ENCODE results near the gene SCUBE3.

Gene SCUBE3

DNA sequence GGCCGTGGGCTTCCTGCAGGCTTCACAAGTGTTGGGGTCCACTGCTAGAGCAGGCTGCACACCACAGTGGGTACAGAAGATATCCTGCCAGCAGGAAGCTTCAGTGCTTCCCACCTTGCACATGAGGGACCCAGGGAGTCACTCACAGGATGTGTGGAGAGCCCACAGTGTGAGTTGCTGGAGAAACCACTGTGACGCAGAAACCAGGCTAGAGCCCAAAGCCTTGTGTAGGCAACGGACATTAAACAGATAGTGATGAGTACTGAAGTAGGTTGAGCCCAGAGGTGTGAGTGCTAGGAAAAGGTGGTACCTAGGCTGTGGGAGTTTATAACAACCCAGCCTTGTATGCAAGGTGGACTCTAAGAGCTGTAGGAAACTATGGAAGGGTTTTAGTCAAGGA, 65.0 kb downstream of the SCUBE3 start:
- DNase-seq: no peak

DNA sequence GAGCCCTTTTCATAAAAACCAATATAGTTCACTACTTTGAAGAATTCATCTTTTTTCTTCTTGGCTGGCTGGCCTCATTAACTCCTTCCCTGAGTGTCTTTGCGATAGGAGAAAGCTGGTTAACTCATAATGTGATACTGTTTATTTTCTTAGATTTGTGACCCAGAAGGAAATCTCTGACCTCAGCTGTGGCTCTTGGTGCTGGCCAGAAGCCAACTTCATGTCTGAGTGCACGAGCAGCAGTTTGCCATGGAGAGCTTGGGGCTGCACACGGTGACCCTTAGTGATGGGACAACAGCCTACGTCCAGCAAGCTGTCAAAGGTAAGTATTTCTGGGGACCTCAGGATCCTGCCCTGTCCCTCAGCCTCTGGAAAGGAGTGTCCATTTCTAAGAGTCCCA, 67.1 kb downstream of the SCUBE3 start:
- no peak for DNase-seq

DNA sequence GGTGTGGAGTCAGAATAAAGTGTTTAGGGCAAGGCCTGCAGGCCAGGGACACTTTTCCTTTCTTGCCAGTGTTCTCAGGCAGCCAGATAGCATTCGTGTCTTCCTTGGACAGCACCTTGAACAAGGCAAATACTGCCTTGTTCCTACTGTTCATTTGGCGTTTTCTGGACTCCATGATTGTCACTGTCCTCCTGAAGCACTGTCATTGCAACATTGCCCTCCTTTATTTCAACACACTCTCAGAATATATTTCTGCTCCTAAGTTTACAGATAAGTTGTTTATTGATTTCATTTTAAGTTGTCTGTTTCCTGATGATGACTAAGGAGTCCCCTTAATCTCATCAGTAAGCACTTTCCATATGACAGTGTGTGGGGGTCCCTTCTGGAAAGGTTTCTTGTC, 68.7 kb downstream of the SCUBE3 start:
- DNase-seq: no peak

DNA sequence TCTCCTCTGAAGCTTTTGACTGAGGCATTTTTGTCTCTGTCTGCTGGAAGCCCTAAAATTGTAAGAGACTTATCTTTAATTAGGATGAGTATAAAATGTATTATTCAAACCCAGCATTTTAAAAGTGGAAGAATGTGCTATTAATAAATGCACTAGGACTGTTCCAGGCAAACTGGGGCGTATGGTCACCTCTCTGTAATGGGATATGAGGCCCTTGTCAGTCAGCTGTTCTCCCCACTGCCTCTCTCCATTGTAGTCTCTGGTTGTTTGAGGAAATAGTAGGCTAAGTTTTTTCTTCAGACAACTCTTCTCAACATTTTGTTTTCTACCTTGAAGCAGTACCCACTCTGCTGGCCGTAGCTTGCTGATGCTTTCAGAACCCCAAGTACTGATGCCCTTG, 69.6 kb downstream of the SCUBE3 start:
- no peak for DNase-seq

DNA sequence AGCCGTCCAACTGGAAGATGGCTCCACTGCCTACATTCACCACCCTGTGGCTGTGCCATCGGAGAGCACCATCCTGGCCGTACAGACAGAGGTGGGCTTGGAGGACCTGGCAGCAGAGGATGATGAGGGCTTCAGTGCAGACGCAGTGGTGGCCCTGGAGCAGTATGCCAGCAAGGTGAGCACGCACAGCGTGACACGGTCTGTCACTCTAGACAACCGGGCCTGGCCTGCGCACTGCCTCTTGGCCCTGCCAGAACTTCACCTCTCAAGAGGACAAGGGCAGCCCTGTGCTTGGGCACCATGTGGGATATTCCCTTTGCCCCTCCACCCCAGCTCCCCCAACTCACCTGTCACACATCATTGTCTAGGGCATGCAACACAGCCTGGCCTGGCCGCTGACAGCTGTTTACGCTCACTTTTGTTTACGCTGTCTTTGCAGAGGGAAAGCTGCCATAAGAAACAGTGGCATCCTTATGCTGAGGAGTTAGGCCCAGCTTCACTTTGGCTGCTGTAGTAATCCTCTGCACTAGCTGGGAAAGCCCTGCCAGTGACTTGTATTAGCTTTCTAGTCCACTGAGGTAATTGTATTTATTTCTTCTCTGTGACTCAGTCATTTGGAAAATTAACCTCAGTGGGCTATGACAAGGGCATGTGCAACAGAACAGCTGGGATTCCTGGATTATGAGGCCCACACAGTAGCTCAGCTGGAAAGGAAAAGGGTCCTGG, 74.1 kb downstream of the SCUBE3 start:
- DNase-seq: no peak

DNA sequence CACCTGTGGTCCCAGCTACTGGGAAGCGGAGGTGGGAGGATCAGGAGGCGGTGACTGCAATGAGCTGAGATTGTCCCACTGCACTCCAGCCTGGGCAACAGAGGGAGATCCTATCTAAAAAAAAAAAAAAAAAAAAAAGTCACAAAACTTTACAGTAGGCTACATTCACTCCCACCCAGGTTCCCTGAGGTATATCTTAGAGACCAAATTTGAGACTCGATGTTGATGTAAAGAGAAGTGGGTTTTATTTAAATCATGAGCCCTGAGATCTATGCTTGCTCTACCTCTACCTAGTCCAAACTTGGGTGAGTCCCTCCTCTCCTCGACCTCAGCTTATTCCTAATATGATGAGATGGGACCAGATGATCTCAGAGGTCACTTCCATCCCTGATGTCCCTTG, 75.1 kb downstream of the SCUBE3 start:
- DNase-seq: no peak

DNA sequence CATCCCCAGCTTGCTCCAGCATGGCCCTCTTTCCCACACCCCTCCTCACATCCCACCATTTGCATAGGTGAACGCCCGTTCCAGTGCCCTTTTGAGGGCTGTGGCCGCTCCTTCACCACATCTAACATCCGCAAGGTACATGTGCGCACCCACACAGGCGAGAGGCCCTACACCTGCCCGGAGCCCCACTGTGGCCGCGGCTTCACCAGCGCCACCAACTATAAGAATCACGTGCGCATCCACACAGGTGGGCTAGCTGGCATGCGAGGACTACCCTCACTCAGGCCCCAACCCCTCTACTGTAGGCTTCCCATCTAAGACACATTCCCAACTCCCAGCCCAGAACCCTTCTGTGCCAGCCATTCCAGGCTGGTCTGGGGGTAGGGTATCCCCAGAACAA, 77.7 kb downstream of the SCUBE3 start:
- no peak for DNase-seq

DNA sequence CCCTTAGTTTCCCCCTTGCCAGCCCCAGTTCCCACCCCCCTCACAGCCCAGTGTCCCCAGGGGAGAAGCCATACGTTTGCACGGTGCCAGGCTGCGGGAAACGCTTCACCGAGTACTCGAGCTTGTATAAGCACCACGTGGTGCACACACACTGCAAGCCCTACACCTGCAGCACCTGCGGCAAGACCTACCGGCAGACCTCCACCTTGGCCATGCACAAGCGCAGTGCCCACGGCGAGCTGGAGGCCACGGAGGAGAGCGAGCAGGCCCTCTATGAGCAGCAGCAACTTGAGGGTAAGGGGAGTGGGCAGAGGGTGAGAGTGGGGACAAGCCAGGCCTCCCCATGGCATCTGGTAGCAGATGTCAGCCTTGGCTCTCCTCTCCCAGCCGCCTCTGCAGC, 78.7 kb downstream of the SCUBE3 start:
- no peak for DNase-seq

DNA sequence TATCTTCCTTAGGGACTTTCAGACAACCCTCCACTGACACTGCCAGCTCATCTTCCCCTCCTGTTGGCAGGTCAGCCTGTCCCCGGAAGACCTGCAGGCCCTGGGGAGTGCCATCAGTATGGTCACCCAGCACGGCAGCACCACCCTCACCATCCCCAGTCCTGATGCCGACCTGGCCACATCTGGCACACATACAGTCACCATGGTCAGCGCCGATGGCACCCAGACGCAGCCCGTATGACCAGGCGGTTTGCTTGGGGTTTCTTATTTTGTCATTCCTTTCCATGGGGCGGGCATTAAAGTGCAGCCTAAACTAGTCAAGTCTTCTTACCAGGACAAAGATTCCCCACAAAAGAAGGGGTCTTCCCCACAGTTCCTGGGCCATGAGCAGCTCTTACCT, 79.9 kb downstream of the SCUBE3 start:
- no peak for DNase-seq

DNA sequence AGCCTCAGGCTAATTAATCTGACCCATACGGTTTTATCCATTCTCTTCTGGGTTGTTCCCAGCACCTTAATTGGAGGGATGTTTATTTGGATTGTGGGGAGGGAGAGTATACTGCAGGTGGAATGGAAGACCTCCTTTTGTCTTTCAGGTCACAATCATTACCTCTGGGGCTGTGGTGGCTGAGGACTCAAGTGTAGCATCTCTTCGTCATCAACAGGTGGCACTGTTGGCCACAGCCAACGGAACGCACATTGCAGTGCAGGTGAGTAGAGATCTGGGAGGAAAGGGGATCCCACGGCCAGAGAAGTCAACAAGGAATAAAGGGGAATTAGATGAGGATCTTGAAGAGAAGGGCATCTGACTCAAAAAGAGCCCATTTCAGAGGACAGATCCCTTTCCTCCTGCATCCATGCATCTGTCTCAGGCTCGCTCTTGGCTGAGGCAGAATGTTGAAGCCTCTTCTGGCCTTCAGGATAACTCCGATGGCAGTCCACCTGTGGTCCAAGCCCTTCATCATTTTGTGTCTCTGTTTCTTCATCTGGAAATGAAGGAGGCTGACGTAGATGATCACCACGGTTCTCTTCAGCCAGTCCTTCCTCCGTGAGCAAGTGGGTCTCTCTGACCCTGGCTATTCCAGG, 80.7 kb downstream of the SCUBE3 start:
- peak; percentile 48 for DNase-seq

DNA sequence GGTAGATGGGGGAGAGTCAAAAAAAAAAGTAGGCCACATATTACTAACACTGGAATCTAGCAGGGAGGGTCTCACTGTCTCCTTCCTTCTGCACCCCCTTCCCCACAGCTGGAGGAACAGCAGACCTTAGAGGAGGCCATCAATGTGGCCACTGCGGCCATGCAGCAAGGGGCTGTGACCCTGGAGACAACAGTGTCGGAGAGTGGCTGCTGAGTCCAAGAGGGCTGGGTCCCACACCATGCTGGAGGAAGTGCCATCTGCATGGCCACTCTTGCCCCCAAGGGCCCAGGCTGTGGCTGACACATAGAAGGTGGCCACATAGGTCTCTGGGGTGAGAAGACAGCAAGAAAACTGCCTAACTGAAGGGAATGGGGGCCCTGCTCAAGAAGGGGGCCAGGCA, 81.3 kb downstream of the SCUBE3 start:
- DNase-seq: no peak

DNA sequence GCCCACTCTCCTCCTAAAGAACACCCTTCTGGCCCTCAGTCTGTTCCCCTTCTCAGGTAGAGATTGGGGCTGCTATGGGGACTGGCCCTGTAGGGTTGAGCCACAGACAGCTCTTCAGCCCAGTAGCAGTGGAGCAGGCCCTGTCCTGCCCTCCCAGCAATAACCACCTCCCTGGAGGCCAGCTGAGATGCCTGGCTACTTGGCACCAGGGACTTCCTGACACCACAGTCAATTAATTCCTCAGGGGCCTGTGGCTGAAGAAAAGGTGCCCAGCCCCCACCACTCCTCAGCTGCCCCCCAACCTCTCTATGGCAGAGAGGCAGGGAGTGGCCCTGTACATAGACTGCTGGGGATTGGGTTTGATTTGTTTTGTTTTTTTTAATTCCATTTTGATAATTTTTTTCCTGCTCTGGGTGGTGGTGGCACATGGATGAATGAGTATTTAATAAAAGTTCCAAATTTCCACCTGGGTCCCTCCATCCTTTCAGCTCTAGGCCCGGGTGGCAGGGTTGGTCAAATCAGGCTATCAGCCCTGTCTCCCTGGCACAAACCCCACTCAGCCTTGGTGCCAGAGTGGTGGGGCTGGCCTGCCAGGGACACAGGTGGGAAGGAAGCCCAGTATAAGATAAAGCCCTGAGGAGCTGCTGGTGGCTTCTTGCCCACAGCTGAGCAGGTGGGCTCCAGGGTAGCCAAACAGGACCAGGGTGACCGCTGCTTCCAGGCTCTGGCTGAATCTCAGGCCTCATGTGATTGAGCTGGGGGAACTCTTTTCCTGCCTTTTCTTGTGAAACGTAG, 82.0 kb downstream of the SCUBE3 start:
- DNase-seq: no peak

DNA sequence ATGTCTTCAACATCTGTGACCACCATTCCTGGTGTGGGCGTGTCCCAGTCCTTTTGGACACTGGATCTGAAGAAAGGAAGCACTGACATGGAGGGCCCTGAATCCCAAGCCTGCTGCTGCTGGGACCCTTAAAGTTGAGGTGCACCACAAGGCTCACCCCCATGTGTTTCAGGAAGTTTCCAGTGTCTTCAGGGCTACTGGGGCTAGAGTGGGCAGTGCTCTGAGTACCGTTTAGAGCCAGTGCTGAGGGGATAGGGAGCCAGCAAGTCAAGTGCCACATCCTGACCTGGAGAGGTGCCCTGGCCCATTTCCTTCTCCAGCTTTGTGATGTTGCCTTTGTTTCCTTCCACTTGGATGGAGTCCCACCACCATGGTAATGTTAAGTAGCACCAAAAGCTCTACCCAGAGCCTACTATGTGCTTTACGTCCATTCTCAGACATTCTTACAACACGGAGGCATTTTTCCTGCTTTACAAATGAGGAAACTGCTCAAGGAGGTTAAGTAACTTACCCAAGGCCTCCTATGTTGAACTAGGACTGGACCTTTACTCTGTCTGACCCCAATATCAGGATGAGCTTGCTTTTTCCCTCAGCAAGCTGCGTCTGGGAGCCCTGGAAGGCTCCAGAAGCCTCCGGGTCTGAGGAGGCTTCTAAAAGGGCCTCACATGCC, 83.3 kb downstream of the SCUBE3 start:
- no peak for DNase-seq

DNA sequence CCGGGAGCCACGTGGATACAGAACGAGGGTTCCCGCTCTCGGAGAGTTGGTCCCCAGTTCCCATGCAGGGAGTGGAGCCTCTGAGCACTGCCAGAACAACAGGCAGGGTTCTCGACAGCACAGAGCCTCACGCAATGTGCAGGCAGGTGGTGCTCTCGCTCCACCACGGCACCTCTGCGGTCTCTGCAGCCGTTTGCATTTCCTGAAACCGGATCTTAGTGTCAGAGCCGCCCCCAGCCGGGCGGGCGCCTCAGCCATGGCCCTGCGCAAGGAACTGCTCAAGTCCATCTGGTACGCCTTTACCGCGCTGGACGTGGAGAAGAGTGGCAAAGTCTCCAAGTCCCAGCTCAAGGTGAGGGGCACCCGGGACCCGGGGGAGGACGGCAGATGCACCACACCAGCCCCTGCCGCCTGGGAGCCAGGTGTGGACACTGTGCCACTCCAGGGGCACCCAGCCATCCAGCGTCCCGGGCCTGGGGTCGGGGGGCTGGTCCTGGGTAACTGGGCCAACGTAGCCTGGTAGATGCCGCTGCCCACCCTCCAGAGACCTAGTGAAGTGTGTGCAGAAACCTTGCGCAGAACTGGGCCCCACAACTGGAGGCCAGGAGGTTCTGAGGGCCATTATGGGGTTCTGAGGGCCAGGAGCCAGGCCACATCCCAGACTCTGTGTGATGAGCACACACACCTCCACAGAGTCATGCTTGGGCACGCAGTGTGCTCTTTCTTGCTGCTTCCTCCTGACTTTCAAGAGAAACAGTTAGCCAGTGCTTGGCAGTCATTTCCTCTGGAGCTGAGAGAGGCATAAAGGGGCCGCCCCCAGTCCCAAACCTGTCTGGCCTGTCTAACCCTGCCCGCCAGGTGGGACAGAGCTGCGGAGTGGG, 84.1 kb downstream of the SCUBE3 start, which contains the start of gene DEF6:
Gene DEF6 (plus strand): TSS at position 218 of the 881 bp plus-strand sequence. CDS start 39 bp downstream, at position 257.
- peak; percentile 90 for DNase-seq

DNA sequence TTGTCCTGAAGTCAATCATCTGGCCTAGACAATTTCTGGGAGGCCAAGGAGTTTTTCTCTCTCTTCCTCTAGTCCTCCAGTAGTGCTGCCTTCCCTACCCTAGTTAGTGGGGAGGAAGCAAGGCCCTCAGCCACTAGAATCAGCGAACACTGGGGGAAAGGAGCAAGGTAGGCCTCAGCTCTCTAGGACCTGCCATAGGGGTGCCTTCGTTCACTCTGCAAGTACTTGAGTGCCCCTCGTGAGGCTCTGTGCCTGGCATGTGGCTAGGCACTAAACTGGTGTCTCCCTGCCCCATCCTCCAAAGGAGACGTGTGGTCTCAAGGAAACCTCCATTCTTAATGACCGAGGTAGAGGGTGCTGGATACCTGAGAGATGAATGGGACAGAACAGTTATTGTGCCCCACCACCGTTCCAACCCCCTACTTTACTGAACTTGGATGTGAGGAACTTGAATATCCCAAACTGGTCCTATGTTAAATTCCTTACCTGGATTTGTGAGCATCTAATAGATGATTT, 84.9 kb downstream of the SCUBE3 start:
- no peak for DNase-seq

DNA sequence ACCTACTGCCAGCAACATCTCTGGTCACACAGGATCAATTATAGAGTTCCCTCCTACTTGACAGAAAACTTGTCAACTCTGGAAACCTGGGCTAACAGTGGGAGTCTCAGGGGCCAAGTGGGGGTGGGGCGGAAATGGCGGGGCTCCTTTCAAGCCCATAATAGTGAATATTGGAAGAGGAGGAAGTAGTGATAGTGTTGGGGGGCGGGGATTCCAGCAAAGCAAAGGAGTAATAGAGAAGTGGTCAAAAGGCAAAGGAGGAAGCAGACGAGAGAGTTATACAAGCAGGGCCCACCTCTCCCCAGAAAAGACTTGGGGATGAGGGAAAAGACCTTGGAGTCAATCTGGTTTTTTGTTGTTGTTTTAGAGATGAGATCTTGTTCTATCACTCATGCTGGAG, 85.9 kb downstream of the SCUBE3 start:
- DNase-seq: no peak

DNA sequence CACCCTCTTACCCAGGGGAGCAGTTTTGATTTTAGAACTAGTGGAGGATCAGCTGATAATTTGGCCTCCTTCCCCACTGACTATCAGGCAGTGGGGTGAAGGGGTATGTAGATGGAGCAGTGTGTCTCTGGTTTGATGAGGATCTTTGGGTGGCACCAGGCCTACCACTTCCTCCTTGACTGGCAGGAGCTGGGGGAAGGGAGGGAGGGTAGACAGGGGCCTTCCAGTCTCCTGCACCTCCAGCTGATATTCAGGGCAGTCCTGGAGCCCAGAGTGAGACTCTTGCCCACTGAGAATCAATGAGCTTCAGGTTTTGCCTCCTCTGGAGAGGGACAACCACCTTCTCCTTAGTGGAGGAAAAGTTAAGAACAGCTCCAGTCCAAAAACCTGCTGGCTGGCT, 87.1 kb downstream of the SCUBE3 start:
- DNase-seq: no peak

Measured in stimulated activated CD4-positive, alpha-beta T cell treated with anti-CD3 and anti-CD28 coated beads, Interleukin-1b, Interleukin-23, amount 100 ng/mL, for 48 hours (primary cell).